Liver (tissue), 4 donors: Measurements from ENCODE around the gene ZNF418. TPM values are rescaled to one million over a fixed set of nuclear protein-coding genes. Genes with fewer than 3 reads are reported as not detected.

Source experiments
- polyA plus RNA-seq, 2 donors: library from polyadenylated mRNA; stranded (reverse) in 1 of 2; unstranded in 1 of 2; fragments of 200-250 nt in 1 of 2; fragments of >200 nt in 1 of 2; fragmentation: Nextera tagmentation in 1 of 2; extraction: Ambion mirVana in 1 of 2; gene quantifications; one replicate each; pipeline versions ENCODE4 v1.2.1 to v1.2.3, GENCODE V29; 2013 to 2015
- total RNA-seq, 2 donors: library from RNA; depleted of rRNA; stranded (reverse); fragments of >200 nt; gene quantifications; one replicate each; pipeline ENCODE4 v1.2.3, GENCODE V29; 2014
- donor health status: healthy.
- donor health status: healthy.
- donor health status: healthy.

ZNF418 gene
- total and polyA plus RNA-seq, 4 donors, result 0.51 to 3.1 (median 2.0) TPM

Other genes with a start within 250 kb of the ZNF418 start
- 1 to 10 TPM; 2.2 to 4.7 TPM for gene ZNF154, start 226.2 kb downstream of the ZNF418 start, total RNA-seq
- gene ZNF154, start 226.2 kb downstream of the ZNF418 start, polyA plus RNA-seq, result under 1 TPM; 0.32 to 0.36 TPM
- 1 to 10 TPM; 2.4 to 9.3 TPM for gene ZNF671, start 207.8 kb downstream of the ZNF418 start, total RNA-seq
- gene ZNF671, start 207.8 kb downstream of the ZNF418 start, polyA plus RNA-seq, result 1 to 10 TPM in 1 of 2 donors, under 1 TPM in 1; 0.78 to 1.6 TPM
- 10 to 100 TPM in 1 of 2 donors, 1 to 10 TPM in 1; 8.7 to 20.3 TPM for gene ZNF776, start 188.6 kb downstream of the ZNF418 start, total RNA-seq
- 1 to 10 TPM; 2.0 to 4.1 TPM for gene ZNF776, start 188.6 kb downstream of the ZNF418 start, polyA plus RNA-seq
- 10 to 100 TPM; 10.4 to 11.8 TPM for gene ZNF586, start 165.7 kb downstream of the ZNF418 start, total RNA-seq
- 1 to 10 TPM; 2.3 to 3.1 TPM for gene ZNF586, start 165.7 kb downstream of the ZNF418 start, polyA plus RNA-seq
- gene ZNF552, start 120.5 kb downstream of the ZNF418 start, total RNA-seq, result 10 to 100 TPM in 1 of 2 donors, 1 to 10 TPM in 1; 5.4 to 16.1 TPM
- gene ZNF552, start 120.5 kb downstream of the ZNF418 start, polyA plus RNA-seq, result 1 to 10 TPM; 3.1 to 5.5 TPM
- gene ZNF587B, start 105.1 kb downstream of the ZNF418 start, total RNA-seq, result 10 to 100 TPM; 10.2 to 30.2 TPM
- gene ZNF587B, start 105.1 kb downstream of the ZNF418 start, polyA plus RNA-seq, result 1 to 10 TPM; 3.0 to 3.6 TPM
- 10 to 100 TPM; 15.6 to 27.8 TPM for gene ZNF587, start 85.5 kb downstream of the ZNF418 start, total RNA-seq
- gene ZNF587, start 85.5 kb downstream of the ZNF418 start, polyA plus RNA-seq, result 1 to 10 TPM; 2.7 to 2.8 TPM
- gene ZNF814, start 46.4 kb downstream of the ZNF418 start, total RNA-seq, result 10 to 100 TPM in 1 of 2 donors, 1 to 10 TPM in 1; 9.1 to 13.8 TPM
- gene ZNF814, start 46.4 kb downstream of the ZNF418 start, polyA plus RNA-seq, result 1 to 10 TPM; 6.9 to 7.3 TPM
- 10 to 100 TPM; 12.9 to 16.3 TPM for gene ZNF417, start 18.8 kb downstream of the ZNF418 start, total RNA-seq
- gene ZNF417, start 18.8 kb downstream of the ZNF418 start, polyA plus RNA-seq, result 1 to 10 TPM; 1.2 to 1.7 TPM
- 1 to 10 TPM; 1.6 to 4.4 TPM for gene ZNF256, start 12.3 kb upstream of the ZNF418 start, total RNA-seq
- gene ZNF256, start 12.3 kb upstream of the ZNF418 start, polyA plus RNA-seq, result under 1 TPM; 0.53 to 0.67 TPM
- gene C19orf18, start 39.1 kb upstream of the ZNF418 start, total RNA-seq, result under 1 TPM in 1 of 2 donors, not detected in 1; 0.23 TPM
- under 1 TPM; 0.14 to 0.58 TPM for gene C19orf18, start 39.1 kb upstream of the ZNF418 start, polyA plus RNA-seq
- 10 to 100 TPM in 1 of 2 donors, 1 to 10 TPM in 1; 8.7 to 12.8 TPM for gene ZNF606, start 67.4 kb upstream of the ZNF418 start, total RNA-seq
- 1 to 10 TPM; 3.2 to 4.5 TPM for gene ZNF606, start 67.4 kb upstream of the ZNF418 start, polyA plus RNA-seq
- gene ZSCAN1, start 98.6 kb upstream of the ZNF418 start, total RNA-seq, result not detected
- under 1 TPM in 1 of 2 donors, not detected in 1; 0.13 TPM for gene ZSCAN1, start 98.6 kb upstream of the ZNF418 start, polyA plus RNA-seq
- 1 to 10 TPM in 1 of 2 donors, under 1 TPM in 1; 0.42 to 1.5 TPM for gene ZNF135, start 123.9 kb upstream of the ZNF418 start, total RNA-seq
- under 1 TPM; 0.31 to 0.42 TPM for gene ZNF135, start 123.9 kb upstream of the ZNF418 start, polyA plus RNA-seq
- 10 to 100 TPM; 13.1 to 21.7 TPM for gene ZSCAN18, start 162.8 kb upstream of the ZNF418 start, total RNA-seq
- gene ZSCAN18, start 162.8 kb upstream of the ZNF418 start, polyA plus RNA-seq, result 10 to 100 TPM in 1 of 2 donors, 1 to 10 TPM in 1; 2.1 to 10.3 TPM
- 1 to 10 TPM; 5.4 to 6.8 TPM for gene ZNF329, start 215.4 kb upstream of the ZNF418 start, total RNA-seq
- 1 to 10 TPM; 1.2 to 2.2 TPM for gene ZNF329, start 215.4 kb upstream of the ZNF418 start, polyA plus RNA-seq
- gene ZNF274, start 247.7 kb upstream of the ZNF418 start, total RNA-seq, result 10 to 100 TPM; 12.8 to 18.2 TPM
- 10 to 100 TPM in 1 of 2 donors, 1 to 10 TPM in 1; 5.7 to 10.9 TPM for gene ZNF274, start 247.7 kb upstream of the ZNF418 start, polyA plus RNA-seq